A549 (cell line): ENCODE data around the gene C19orf53.
"Not testable (repeated sequence)": the region's sequence is repeated elsewhere in the genome, so short reads cannot be mapped to it uniquely, and the experiment has no call there.

Source experiments
- E2F6 ChIP-seq: IDR thresholded peaks from 2 replicates; pipeline ENCODE4 v1.6.1; 2012; ENCODE audit warnings: low read depth, borderline replicate concordance
- KDM1A ChIP-seq: fragments of 200-600 bp; sonication (generic); IDR thresholded peaks from 2 replicates; pipeline ENCODE4 v1.6.1; 2016; ENCODE audit warnings: low read depth, mild to moderate bottlenecking
- POLR2A ChIP-seq: IDR thresholded peaks from 2 replicates; pipeline ENCODE4 v1.6.1; 2012; ENCODE audit warnings: mild to moderate bottlenecking, low read length
- TF ChIP-seq, protein P1 (sequence below): fragments of >200 bp; sonication (Bioruptor Twin); formaldehyde crosslinking; IDR thresholded peaks from 3 replicates; pipeline ENCODE4 v1.5.1; 2016

- TF ChIP-seq, protein P1, sequence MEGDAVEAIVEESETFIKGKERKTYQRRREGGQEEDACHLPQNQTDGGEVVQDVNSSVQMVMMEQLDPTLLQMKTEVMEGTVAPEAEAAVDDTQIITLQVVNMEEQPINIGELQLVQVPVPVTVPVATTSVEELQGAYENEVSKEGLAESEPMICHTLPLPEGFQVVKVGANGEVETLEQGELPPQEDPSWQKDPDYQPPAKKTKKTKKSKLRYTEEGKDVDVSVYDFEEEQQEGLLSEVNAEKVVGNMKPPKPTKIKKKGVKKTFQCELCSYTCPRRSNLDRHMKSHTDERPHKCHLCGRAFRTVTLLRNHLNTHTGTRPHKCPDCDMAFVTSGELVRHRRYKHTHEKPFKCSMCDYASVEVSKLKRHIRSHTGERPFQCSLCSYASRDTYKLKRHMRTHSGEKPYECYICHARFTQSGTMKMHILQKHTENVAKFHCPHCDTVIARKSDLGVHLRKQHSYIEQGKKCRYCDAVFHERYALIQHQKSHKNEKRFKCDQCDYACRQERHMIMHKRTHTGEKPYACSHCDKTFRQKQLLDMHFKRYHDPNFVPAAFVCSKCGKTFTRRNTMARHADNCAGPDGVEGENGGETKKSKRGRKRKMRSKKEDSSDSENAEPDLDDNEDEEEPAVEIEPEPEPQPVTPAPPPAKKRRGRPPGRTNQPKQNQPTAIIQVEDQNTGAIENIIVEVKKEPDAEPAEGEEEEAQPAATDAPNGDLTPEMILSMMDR: not testable (repeated sequence)
- not testable (repeated sequence) for TF ChIP-seq E2F6, POLR2A, KDM1A
These were observed 20.6 kb upstream of the C19orf53 start for GRCh38 chr19:13753622-13754021.
